Activated T-cell treated with anti-CD3 and anti-CD28 coated beads, Interleukin-2, amount 50 U/mL, for 4 hours (primary cell): ENCODE results near the gene CDSN. TPM values are rescaled to one million over a fixed set of nuclear protein-coding genes. Genes with fewer than 3 reads are reported as not detected.

ENCODE experiments used
- ATAC-seq, 2 donors: fragments of 200-7000 bp; cut with Tn5 transposase; one replicate each; pipeline ENCODE4 v1.10.0; 2021
- DNase-seq: peaks from one replicate; pipeline ENCODE4 v3.0.0-alpha.2; 2020
- H3K27me3 Mint-ChIP-seq: one replicate; pipeline ENCODE4 v1.8.0; 2021; ENCODE audit warnings: low read depth, mixed read lengths
- H3K36me3 Mint-ChIP-seq: one replicate; pipeline ENCODE4 v1.8.0; 2022; ENCODE audit warnings: mixed read lengths; ENCODE audit not compliant: insufficient read depth
- H3K4me1 Mint-ChIP-seq: one replicate; pipeline ENCODE4 v1.8.0; 2021; ENCODE audit warnings: low read depth, mixed read lengths
- H3K4me3 Mint-ChIP-seq: one replicate; pipeline ENCODE4 v1.8.0; 2021; ENCODE audit warnings: mild to moderate bottlenecking, moderate library complexity, mixed read lengths
- H3K9me3 Mint-ChIP-seq: one replicate; pipeline ENCODE4 v1.8.0; 2021; ENCODE audit warnings: mixed read lengths
- total RNA-seq, 3 donors: library from RNA; stranded (reverse); gene quantifications; one replicate each; pipeline ENCODE4 v1.2.1, GENCODE V29; 2021

Gene CDSN
- total RNA-seq, 3 donors from 2014 or later: not detected

DNA sequence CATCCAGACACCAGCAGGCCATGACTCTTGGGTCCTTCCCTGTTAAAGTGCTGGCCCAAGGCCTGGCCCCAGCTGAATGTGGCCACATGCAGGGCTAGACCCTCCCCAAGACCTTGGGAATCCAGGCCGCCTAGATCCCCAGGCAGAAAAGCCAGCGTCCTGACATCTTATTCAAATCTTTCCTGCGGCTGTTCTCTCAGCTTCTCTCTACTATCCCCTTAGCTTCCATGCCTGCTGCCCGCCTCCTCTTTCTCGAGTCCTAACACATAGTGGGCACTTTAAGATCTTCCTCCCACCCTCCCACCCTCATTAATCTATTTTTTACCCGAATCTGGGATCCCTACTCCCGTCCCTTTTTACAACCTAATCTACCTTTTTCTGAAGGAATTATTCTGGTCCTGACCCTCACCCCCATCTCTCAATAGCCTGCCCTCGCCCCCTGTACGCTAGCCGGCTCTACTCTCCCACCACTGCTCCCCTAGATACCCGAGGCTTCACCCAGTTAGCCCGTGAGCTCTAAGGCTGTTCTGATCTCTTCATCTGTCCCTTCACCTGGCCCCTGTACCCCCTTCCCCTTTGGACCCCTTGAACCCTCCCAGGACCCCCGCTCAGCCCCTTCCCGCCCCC lies 37.4 kb upstream of the CDSN start, which contains the start of gene CCHCR1:
Gene CCHCR1 (minus strand): TSS at position 290 of the 627 bp plus-strand sequence. CDS start 202 bp downstream, at position 88.
- peak; percentile 20 to 30 for ATAC-seq
- Mint-ChIP-seq H3K9me3 (no peaks in the 10 kb centered on the region), H3K4me3 (peak within 1 kb of the TSS; percentile 93), H3K4me1 (peaks cover 21% of the 10 kb centered on the region), H3K27me3 (no peaks in the 10 kb centered on the region), H3K36me3 (peaks cover 4% of the 10 kb centered on the region)
- DNase-seq: no peak

DNA sequence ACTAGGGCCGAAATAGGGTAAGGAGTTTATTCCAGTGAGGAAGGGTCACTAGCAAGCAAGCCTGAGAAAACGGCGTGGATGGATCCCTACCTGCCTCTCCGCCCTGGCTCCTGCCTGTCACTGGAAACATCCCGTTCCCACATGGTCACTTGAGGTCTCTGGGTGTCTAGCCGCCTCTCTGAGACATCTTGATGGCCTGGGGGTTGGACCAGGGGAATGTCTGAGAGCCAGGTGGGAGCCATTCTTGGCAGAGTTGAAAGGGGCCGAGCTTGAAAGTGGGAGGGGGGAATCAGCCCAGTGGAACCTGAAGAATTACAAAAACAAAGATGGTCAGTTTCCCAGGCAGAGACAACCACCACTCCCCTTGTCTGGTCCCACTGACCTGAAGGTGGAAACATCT lies 36.4 kb upstream of the CDSN start:
- ATAC-seq: no peak
- peaks cover 21% of the 10 kb centered on the region for H3K4me1 Mint-ChIP-seq
- no peaks in the 10 kb centered on the region for H3K27me3 Mint-ChIP-seq
- no peak for DNase-seq
- peaks cover 4% of the 10 kb centered on the region for H3K36me3 Mint-ChIP-seq
- H3K9me3 Mint-ChIP-seq: no peaks in the 10 kb centered on the region
- peak overlapping the region; percentile 93 for H3K4me3 Mint-ChIP-seq

DNA sequence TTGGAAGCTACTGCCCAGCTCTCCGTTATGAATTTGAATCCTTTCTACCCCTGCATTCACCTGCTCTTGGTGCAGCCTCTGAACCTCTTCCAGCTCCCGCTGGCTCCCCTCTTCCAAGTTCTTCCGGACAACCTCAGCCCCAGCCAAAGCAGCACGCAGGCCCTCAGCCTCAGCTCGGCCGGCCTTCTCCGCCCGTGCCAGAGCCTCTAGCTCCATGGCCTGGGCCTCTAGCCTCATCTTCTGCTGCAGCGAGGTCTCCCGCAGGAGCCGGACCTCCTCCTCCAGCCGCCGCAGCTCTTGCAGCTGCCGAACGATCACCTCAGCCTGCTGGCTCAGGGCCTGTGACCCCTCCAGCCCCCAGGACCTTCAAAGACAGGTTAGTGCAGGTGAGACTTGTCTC lies 34.2 kb upstream of the CDSN start:
- Mint-ChIP-seq H3K36me3 (peaks cover 19% of the 10 kb centered on the region), H3K4me3 (no peak overlapping the region), H3K9me3 (no peaks in the 10 kb centered on the region), H3K27me3 (no peaks in the 10 kb centered on the region), H3K4me1 (peaks cover 17% of the 10 kb centered on the region)
- no peak for DNase-seq
- no peak for ATAC-seq

DNA sequence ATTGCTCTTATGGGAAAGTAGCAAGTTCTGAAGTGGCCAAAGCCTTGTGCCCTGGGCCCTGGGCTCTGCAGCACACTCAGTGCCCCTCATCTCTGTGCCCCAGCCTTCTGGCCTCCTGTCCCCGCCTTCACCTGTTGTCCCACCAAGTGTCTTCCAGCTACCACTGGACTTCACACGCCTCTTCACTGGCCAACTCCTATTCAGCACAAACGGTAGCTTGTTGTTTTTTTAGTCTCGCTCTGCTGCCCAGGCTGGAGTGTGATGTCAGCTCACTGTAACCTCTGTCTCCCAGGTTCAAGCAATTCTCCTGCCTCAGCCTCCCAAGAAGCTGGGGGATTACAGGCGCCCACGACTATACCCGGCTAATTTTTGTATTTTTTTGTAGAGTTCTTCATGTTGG lies 32.5 kb upstream of the CDSN start:
- Mint-ChIP-seq H3K4me1 (peaks cover 7% of the 10 kb centered on the region), H3K4me3 (no peak overlapping the region), H3K9me3 (no peaks in the 10 kb centered on the region), H3K36me3 (peaks cover 19% of the 10 kb centered on the region), H3K27me3 (no peaks in the 10 kb centered on the region)
- ATAC-seq (no peak), DNase-seq (no peak)

DNA sequence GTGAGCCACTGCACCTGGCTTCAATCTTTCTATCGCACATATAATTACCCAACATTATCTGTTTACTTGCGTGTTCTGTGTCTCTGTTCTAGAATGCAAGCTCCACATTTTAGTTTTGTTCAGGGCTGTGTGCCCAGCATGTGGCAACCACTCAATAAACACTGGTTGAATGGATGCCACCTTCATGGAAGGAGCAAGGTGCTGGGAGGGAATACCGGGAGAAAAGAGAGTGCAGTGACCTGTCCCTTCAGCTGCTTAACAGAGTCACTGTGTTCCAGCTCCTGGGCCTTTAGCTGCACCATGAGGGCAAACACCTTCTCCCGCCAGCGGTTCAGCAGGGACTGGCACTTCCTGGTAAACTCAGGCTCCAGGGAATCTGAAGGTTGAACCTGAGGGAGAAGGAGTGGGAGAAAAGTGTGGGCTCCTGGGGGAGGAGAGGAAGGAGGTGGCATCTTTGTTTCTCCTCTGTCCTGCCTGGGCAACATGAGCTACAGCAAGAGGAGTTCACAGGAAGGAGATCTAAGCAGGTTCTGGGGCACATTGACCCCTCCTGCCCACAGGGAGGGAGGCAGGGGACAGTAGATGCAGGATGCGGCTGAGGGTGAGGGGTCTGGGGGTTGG lies 29.7 kb upstream of the CDSN start:
- DNase-seq (no peak), ATAC-seq (no peak)
- Mint-ChIP-seq H3K27me3 (no peaks in the 10 kb centered on the region), H3K4me1 (no peaks in the 10 kb centered on the region), H3K9me3 (no peaks in the 10 kb centered on the region), H3K4me3 (no peak overlapping the region), H3K36me3 (peaks cover 17% of the 10 kb centered on the region)

DNA sequence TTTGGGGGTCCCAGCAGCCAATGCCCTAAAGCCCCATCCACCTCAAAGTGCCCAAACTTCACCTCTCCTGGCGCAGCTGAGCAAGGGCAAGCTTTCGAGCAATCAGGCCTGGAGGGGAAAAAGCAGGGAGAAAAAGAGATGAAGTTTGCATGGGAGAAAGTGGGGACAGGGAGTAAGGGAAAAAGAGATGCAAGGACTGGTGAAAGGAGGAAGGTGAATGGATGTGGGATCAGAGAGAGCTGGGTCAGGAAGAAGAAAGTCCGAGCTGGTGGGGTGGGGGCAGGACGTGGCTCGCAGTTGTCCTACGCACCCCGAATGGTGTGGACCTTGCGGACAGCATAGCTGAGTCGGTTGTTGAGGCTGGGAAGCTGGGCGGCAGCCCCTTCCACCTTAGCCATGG lies 25.1 kb upstream of the CDSN start:
- Mint-ChIP-seq H3K4me3 (no peak overlapping the region), H3K27me3 (no peaks in the 10 kb centered on the region), H3K4me1 (no peaks in the 10 kb centered on the region), H3K36me3 (peaks cover 12% of the 10 kb centered on the region), H3K9me3 (no peaks in the 10 kb centered on the region)
- no peak for ATAC-seq
- DNase-seq: no peak

DNA sequence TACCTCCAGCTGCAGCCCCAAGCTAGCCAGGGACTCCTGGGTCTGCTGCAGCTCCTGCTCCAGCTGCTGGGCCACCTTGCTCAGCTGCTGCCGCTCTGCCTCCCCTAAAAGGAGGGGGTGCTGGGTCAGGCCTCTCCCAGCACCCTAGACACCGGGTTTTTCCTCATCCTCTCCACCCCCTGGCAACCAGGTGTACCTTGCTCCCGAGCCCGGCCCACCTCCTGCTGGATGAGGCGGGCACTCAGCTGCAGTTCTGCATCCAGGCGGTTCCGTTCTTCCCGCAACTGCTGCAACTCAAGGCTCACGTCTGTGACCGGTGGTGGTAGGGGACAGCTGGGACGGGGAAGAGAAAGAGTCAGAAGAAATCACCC lies 24.7 kb upstream of the CDSN start:
- no peaks in the 10 kb centered on the region for H3K4me1 Mint-ChIP-seq
- DNase-seq (no peak), ATAC-seq (no peak)
- no peak overlapping the region for H3K4me3 Mint-ChIP-seq
- peaks cover 9% of the 10 kb centered on the region for H3K36me3 Mint-ChIP-seq
- no peaks in the 10 kb centered on the region for H3K9me3 Mint-ChIP-seq
- no peaks in the 10 kb centered on the region for H3K27me3 Mint-ChIP-seq

DNA sequence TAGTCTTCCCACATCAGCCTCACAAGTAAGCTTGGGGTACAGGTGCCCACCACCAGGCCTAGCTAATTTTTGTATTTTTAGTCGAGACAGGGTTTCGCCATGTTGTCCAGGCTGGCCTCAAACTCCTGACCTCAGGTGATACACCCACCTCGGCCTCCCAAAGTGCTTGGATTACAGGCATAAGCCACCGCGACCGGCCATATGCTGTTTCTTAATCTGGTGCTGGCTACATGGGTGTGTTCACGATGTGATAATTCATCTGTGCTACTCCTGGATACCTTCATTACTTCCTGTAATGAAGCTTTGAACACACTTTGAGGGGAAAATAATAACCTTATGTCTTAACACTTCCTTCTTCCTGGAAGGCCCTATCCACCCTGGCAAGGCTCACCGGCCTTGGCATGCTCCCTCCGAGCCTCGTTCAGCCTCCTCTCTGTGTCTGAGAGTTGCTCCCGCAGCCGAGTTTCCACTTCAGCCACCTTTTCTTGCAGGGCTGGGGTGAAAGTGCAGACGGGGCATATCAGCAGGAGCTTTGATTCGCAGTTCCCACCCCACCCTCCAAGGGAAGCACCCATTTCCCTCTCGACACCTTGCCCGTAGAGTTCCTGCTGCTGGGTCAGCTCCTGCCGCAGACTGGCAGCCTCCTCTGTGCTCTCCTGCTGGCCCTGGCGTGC lies 24.2 kb upstream of the CDSN start:
- no peak for DNase-seq
- Mint-ChIP-seq H3K36me3 (peaks cover 6% of the 10 kb centered on the region), H3K4me1 (no peaks in the 10 kb centered on the region), H3K4me3 (no peak overlapping the region), H3K9me3 (no peaks in the 10 kb centered on the region), H3K27me3 (no peaks in the 10 kb centered on the region)
- no peak for ATAC-seq

DNA sequence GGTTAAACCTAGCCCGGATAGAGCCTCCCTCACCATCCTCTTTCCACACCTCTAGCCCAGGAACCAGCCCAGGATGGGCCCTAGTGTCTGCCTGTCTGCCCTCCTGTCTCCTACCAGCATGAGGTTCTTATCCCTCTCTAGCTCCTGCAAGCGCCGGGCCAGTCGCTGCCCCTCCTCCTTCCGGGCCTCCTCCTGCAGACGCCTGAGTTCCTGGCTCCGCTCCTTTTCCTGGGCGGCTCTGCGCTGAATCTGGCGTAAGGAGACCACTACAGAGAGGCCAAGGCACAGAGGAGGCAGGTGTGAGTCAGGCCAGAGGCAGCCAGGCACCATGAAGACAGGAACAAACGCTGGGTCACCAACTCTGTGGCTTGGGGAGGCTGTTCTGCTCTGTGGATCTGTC lies 22.9 kb upstream of the CDSN start:
- H3K4me1 Mint-ChIP-seq: no peaks in the 10 kb centered on the region
- no peaks in the 10 kb centered on the region for H3K27me3 Mint-ChIP-seq
- no peak overlapping the region for H3K4me3 Mint-ChIP-seq
- no peak for ATAC-seq
- no peaks in the 10 kb centered on the region for H3K9me3 Mint-ChIP-seq
- H3K36me3 Mint-ChIP-seq: peaks cover 6% of the 10 kb centered on the region
- no peak for DNase-seq

DNA sequence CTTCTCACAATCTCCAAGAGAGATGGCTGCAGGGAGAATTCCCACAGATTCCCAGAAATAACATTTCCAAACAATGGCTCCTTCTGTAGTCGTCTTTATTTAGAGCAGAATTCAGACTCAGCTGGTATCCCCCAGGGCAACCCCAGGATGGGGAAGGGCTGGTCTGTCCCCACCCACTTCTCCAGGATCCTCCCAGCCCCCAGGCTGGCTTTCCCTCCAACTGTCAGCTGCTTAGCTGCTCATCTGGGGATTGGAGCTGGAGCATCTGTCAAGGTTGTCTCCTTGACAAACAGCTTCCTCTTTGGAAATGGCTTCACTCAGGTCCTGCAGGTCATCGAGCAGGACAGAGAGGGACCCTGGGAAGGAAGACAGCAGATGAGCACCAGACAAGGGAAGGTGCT lies 22.1 kb upstream of the CDSN start:
- no peak for ATAC-seq
- H3K36me3 Mint-ChIP-seq: peaks cover 6% of the 10 kb centered on the region
- no peaks in the 10 kb centered on the region for H3K9me3 Mint-ChIP-seq
- H3K4me3 Mint-ChIP-seq: no peak overlapping the region
- peaks cover 2% of the 10 kb centered on the region for H3K27me3 Mint-ChIP-seq
- H3K4me1 Mint-ChIP-seq: peaks cover 4% of the 10 kb centered on the region
- no peak for DNase-seq

DNA sequence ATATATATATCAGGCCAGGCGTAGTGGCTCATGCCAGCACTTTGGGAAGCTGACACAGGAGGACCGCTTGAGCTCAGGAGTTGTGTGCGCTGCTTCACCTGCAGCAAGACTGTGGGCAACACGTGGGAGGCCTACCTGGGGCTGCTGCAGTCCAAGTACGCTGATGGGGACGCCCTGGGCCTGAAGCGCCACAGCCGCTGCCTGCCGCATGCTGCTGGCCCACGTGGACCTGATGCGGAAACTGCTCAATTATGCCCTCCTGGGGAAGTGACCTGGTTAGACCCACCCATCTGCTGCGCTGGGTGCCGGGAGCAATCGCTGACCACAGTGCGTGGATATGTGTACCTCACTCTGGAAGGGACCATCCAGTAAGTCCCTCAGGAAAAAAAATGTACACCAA lies 20.4 kb upstream of the CDSN start:
- Mint-ChIP-seq H3K36me3 (peaks cover 6% of the 10 kb centered on the region), H3K4me3 (no peak overlapping the region), H3K4me1 (peaks cover 4% of the 10 kb centered on the region), H3K9me3 (no peaks in the 10 kb centered on the region), H3K27me3 (peaks cover 2% of the 10 kb centered on the region)
- no peak for ATAC-seq
- no peak for DNase-seq

DNA sequence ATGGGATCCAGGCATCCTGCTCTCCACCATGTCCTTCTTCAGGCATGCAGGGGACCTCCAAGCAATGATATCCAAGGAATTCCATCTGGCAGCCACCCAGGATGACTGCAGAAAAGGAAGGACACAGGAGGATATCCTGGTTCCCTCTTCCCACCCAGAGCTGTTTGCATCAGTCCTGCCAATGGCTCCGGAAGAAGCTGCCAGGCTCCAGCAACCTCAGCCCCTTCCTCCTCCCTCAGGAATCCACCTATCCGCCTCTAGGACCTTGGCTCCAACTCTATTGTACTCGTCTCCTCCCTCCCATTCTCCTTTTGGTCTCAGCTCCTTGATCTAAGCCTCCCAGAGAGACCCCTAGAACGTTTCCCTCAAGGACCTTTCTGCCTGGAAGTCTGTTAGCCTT lies 19.4 kb upstream of the CDSN start:
- Mint-ChIP-seq H3K4me3 (no peak overlapping the region), H3K4me1 (peaks cover 4% of the 10 kb centered on the region), H3K9me3 (no peaks in the 10 kb centered on the region), H3K27me3 (peaks cover 2% of the 10 kb centered on the region), H3K36me3 (peaks cover 6% of the 10 kb centered on the region)
- DNase-seq (no peak), ATAC-seq (no peak)

DNA sequence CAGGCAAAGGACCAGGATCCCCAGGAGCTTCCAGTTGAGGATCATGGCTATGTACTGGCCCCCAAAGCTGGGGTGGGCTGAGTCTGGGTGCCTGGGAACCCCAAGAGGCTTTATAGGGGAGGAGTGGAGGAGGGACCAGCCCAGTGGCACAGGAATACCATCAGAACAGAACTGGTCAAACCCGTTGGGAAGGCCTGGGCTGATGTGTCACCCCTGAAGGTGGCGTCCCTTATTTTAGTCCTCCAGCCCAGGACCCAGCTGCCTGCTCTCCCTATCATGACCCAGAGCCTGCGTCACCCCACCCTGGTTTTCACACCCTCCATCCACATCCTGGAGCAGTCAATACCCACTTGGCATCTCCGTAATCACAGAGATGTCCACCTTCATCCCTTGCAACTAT lies 18.7 kb upstream of the CDSN start, which contains the start of gene PSORS1C2:
Gene PSORS1C2 (minus strand): TSS at position 85 of the 400 bp plus-strand sequence. CDS start 40 bp downstream, at position 45.
- no peak within 1 kb of the TSS for H3K4me3 Mint-ChIP-seq
- DNase-seq (no peak), ATAC-seq (no peak)
- H3K27me3 Mint-ChIP-seq: peaks cover 2% of the 10 kb centered on the region
- H3K36me3 Mint-ChIP-seq: peaks cover 4% of the 10 kb centered on the region
- H3K9me3 Mint-ChIP-seq: no peaks in the 10 kb centered on the region
- peaks cover 4% of the 10 kb centered on the region for H3K4me1 Mint-ChIP-seq

DNA sequence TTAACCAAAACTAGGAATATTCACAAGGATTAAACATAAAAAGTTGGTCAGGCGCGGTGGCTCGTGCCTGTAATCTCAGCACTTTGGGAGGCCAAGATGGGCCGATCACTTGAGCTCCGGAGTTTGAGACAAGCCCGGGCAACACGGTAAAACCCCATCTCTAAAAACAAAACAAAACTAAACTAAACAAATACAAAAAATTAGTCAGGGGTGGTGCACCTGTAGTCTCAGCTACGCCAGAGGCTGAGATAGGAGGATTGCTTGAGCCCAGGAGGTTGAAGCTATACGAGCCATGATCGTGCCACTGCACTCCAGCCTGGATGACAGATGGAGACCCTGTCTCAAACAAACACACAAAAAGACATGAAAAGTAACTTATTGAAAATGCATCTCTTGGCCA lies 15.5 kb upstream of the CDSN start:
- Mint-ChIP-seq H3K4me3 (no peak overlapping the region), H3K9me3 (no peaks in the 10 kb centered on the region), H3K4me1 (peaks cover 4% of the 10 kb centered on the region), H3K27me3 (peaks cover 2% of the 10 kb centered on the region), H3K36me3 (no peaks in the 10 kb centered on the region)
- ATAC-seq (no peak), DNase-seq (no peak)

DNA sequence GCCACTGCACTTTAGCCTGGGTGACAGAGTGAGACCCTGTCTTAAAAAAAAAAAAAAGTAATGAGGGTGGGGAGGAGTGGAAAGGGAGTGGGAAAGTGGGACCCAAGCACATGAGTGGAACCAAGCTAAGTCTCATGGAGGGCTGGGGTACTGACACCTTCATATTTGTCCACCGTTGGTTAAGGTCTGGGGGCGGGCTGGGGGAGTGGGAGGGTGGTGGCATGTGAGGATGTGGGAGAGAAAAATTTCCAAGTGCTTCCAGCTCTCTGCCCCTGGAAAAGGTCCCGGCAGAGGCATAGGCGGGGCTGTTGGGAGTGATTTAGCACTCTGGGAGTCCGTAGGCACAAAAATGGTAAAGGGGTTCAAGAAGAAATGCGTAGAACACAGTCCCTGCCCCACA lies 12.6 kb upstream of the CDSN start:
- Mint-ChIP-seq H3K9me3 (no peaks in the 10 kb centered on the region), H3K27me3 (peaks cover 6% of the 10 kb centered on the region), H3K4me3 (no peak overlapping the region), H3K36me3 (no peaks in the 10 kb centered on the region), H3K4me1 (peaks cover 9% of the 10 kb centered on the region)
- DNase-seq (no peak), ATAC-seq (no peak)
